Neural progenitor cell (in vitro differentiated cells): ENCODE data around the gene NRIP2. TPM values are rescaled to one million over a fixed set of nuclear protein-coding genes. Genes with fewer than 3 reads are reported as not detected.
A peak's percentile ranks its signal among the peaks of the same experiment; 100 is the strongest.

ENCODE experiments used
- DNase-seq: peaks from one replicate; pipeline ENCODE4 v3.0.0-alpha.2; 2016; ENCODE audit warnings: low spot score
- H2AFZ ChIP-seq: fragments of 200-600 bp; sonication (generic); replicated peaks from 2 replicates; pipeline ENCODE4 v1.6.1; 2016; ENCODE audit warnings: antibody characterized with exemption
- H3F3A ChIP-seq: fragments of 200-600 bp; sonication (generic); 2 replicates; pipeline ENCODE4 v1.6.1; 2016; ENCODE audit warnings: antibody characterized with exemption, low read depth
- H3K27ac ChIP-seq: fragments of 200-600 bp; sonication (generic); 2 replicates; pipeline ENCODE4 v1.5.1; 2016; ENCODE audit warnings: mild to moderate bottlenecking
- H3K27me3 ChIP-seq: fragments of 200-600 bp; sonication (generic); 2 replicates; pipeline ENCODE4 v1.6.1; 2016; ENCODE audit warnings: mild to moderate bottlenecking, moderate library complexity
- H3K36me3 ChIP-seq: fragments of 200-600 bp; sonication (generic); 2 replicates; pipeline ENCODE4 v1.5.1; 2016
- H3K4me1 ChIP-seq: fragments of 200-600 bp; sonication (generic); 2 replicates; pipeline ENCODE4 v1.6.1; 2016; ENCODE audit warnings: mixed run types
- H3K4me2 ChIP-seq: fragments of 200-600 bp; sonication (generic); 2 replicates; pipeline ENCODE4 v1.6.1; 2016
- H3K4me3 ChIP-seq: fragments of 200-600 bp; sonication (generic); 2 replicates; pipeline ENCODE4 v1.5.1; 2016
- H3K79me2 ChIP-seq: fragments of 200-600 bp; sonication (generic); 2 replicates; pipeline ENCODE4 v1.6.1; 2016; ENCODE audit warnings: low read depth
- H3K9ac ChIP-seq: fragments of 200-600 bp; sonication (generic); 2 replicates; pipeline ENCODE4 v1.6.1; 2016
- H3K9me3 ChIP-seq: fragments of 200-600 bp; sonication (generic); 2 replicates; pipeline ENCODE4 v1.5.1; 2016; ENCODE audit warnings: low read depth
- H4K20me1 ChIP-seq: fragments of 200-600 bp; sonication (generic); 2 replicates; pipeline ENCODE4 v1.6.1; 2016; ENCODE audit warnings: low read depth
- H3K27ac Mint-ChIP-seq: 3 replicates; pipeline ENCODE4 v1.8.0; 2021; ENCODE audit warnings: mixed read lengths
- H3K27me3 Mint-ChIP-seq: 2 replicates; pipeline ENCODE4 v1.8.0; 2022; ENCODE audit warnings: low read depth, mild to moderate bottlenecking, inconsistent platforms, moderate library complexity, mixed read lengths; ENCODE audit not compliant: insufficient read depth
- H3K36me3 Mint-ChIP-seq: 3 replicates; pipeline ENCODE4 v1.8.0; 2021; ENCODE audit warnings: mixed read lengths
- H3K4me1 Mint-ChIP-seq: 3 replicates; pipeline ENCODE4 v1.8.0; 2021; ENCODE audit warnings: mixed read lengths
- H3K4me3 Mint-ChIP-seq: 3 replicates; pipeline ENCODE4 v1.8.0; 2021; ENCODE audit warnings: mild to moderate bottlenecking, moderate library complexity, mixed read lengths
- H3K9me3 Mint-ChIP-seq: 3 replicates; pipeline ENCODE4 v1.8.0; 2020; ENCODE audit warnings: mixed read lengths
- CTCF ChIP-seq: fragments of 200-600 bp; sonication (generic); IDR thresholded peaks from 2 replicates; pipeline ENCODE4 v1.5.1; 2017; ENCODE audit warnings: antibody characterized with exemption, mild to moderate bottlenecking
- EZH2 ChIP-seq: fragments of 200-600 bp; sonication (generic); IDR thresholded peaks from 2 replicates; pipeline ENCODE4 v1.6.1; 2017; ENCODE audit warnings: antibody characterized with exemption, mild to moderate bottlenecking, moderate library complexity
- EZH2phosphoT487 ChIP-seq: fragments of 200-600 bp; sonication (generic); IDR thresholded peaks from 2 replicates; pipeline ENCODE4 v1.6.1; 2017; ENCODE audit warnings: antibody characterized with exemption
- total RNA-seq: library from RNA; depleted of rRNA; stranded (reverse); fragments of >200 nt; gene quantifications from 2 replicates; pipeline ENCODE4 v1.2.3, GENCODE V29; 2015; ENCODE audit warnings: low replicate concordance

NRIP2 gene
- total RNA-seq, 1 donor from 2014 or later: 0.65 TPM

GRCh38 chr12:2833810-2834209, 1.0 kb downstream of the NRIP2 start:
- Histone ChIP-seq H2AFZ (no peak overlapping the region), H3K4me1 (peaks cover 17% of the 10 kb centered on the region), H3K27ac (no peak overlapping the region), H3F3A (peaks cover 2% of the 10 kb centered on the region), H3K27me3 (no peaks in the 10 kb centered on the region), H3K36me3 (no peaks in the 10 kb centered on the region), H3K4me2 (no peak overlapping the region), H3K4me3 (no peak overlapping the region), H3K9ac (no peak overlapping the region), H3K9me3 (no peaks in the 10 kb centered on the region), H3K79me2 (no peaks in the 10 kb centered on the region), H4K20me1 (peaks cover 5% of the 10 kb centered on the region)
- no peak overlapping the region for H3K4me3 Mint-ChIP-seq
- H3K36me3 Mint-ChIP-seq: peaks cover 5% of the 10 kb centered on the region
- H3K9me3 Mint-ChIP-seq: no peaks in the 10 kb centered on the region
- no peak for DNase-seq
- H3K4me1 Mint-ChIP-seq: peaks cover 25% of the 10 kb centered on the region
- peaks cover 3% of the 10 kb centered on the region for H3K27me3 Mint-ChIP-seq
- no peak for TF ChIP-seq EZH2phosphoT487
- TF ChIP-seq CTCF: no peak
- no peak for TF ChIP-seq EZH2
- H3K27ac Mint-ChIP-seq: no peak overlapping the region

GRCh38 chr12:2833327-2833726, 1.5 kb downstream of the NRIP2 start:
- Mint-ChIP-seq H3K9me3 (no peaks in the 10 kb centered on the region), H3K4me1 (peaks cover 25% of the 10 kb centered on the region), H3K27me3 (peaks cover 8% of the 10 kb centered on the region), H3K36me3 (peaks cover 5% of the 10 kb centered on the region), H3K4me3 (no peak overlapping the region), H3K27ac (peak overlapping the region; percentile 77)
- no peak for DNase-seq
- H3K4me3 ChIP-seq: no peak overlapping the region
- no peak overlapping the region for H2AFZ ChIP-seq
- H3F3A ChIP-seq: peaks cover 2% of the 10 kb centered on the region
- no peak for TF ChIP-seq CTCF
- no peak for TF ChIP-seq EZH2phosphoT487
- no peak for TF ChIP-seq EZH2
- H3K27ac ChIP-seq: no peak overlapping the region
- no peak overlapping the region for H3K4me2 ChIP-seq
- H4K20me1 ChIP-seq: peaks cover 5% of the 10 kb centered on the region
- H3K79me2 ChIP-seq: no peaks in the 10 kb centered on the region
- no peaks in the 10 kb centered on the region for H3K36me3 ChIP-seq
- peaks cover 17% of the 10 kb centered on the region for H3K4me1 ChIP-seq
- H3K27me3 ChIP-seq: no peaks in the 10 kb centered on the region
- H3K9me3 ChIP-seq: no peaks in the 10 kb centered on the region
- H3K9ac ChIP-seq: no peak overlapping the region

GRCh38 chr12:2832550-2833127, 2.2 kb downstream of the NRIP2 start:
- Histone ChIP-seq H3K27ac (no peak overlapping the region), H2AFZ (no peak overlapping the region), H3K27me3 (no peaks in the 10 kb centered on the region), H3K79me2 (no peaks in the 10 kb centered on the region), H3F3A (peaks cover 2% of the 10 kb centered on the region), H3K4me1 (peaks cover 17% of the 10 kb centered on the region), H3K9ac (no peak overlapping the region), H3K4me2 (no peak overlapping the region), H3K36me3 (no peaks in the 10 kb centered on the region), H3K9me3 (no peaks in the 10 kb centered on the region), H3K4me3 (no peak overlapping the region), H4K20me1 (peaks cover 5% of the 10 kb centered on the region)
- DNase-seq: no peak
- no peaks in the 10 kb centered on the region for H3K9me3 Mint-ChIP-seq
- H3K27me3 Mint-ChIP-seq: peaks cover 11% of the 10 kb centered on the region
- H3K4me3 Mint-ChIP-seq: no peak overlapping the region
- H3K4me1 Mint-ChIP-seq: peaks cover 25% of the 10 kb centered on the region
- H3K36me3 Mint-ChIP-seq: peaks cover 9% of the 10 kb centered on the region
- TF ChIP-seq EZH2 (no peak), CTCF (no peak), EZH2phosphoT487 (no peak)
- no peak overlapping the region for H3K27ac Mint-ChIP-seq
